HG03066 (cell line): ENCODE results near the gene SMCHD1.
"Not testable (repeated sequence)": the region's sequence is repeated elsewhere in the genome, so short reads cannot be mapped to it uniquely, and the experiment has no call there.

Source experiments
- ATAC-seq: cut with Tn5 transposase; IDR thresholded peaks from one replicate; pipeline ENCODE4 v1.9.1; 2021; ENCODE audit warnings: low read depth; ENCODE audit not compliant: unreplicated experiment

Gene SMCHD1

GRCh38 chr18:2808640-2809039 lies 153.1 kb downstream of the SMCHD1 start:
- ATAC-seq, result not testable (repeated sequence)

GRCh38 chr18:2809666-2810183 lies 154.2 kb downstream of the SMCHD1 start:
- not testable (repeated sequence) for ATAC-seq

GRCh38 chr18:2811416-2811815 lies 155.9 kb downstream of the SMCHD1 start:
- ATAC-seq, result no peak

- ATAC-seq, result no peak
Measured at GRCh38 chr18:2814928-2815327, 159.4 kb downstream of the SMCHD1 start.

GRCh38 chr18:2818281-2818680 lies 162.8 kb downstream of the SMCHD1 start:
- ATAC-seq, result no peak

- ATAC-seq, result no peak
Measured at GRCh38 chr18:2821695-2822094, 166.2 kb downstream of the SMCHD1 start.

- ATAC-seq, result no peak
Measured at GRCh38 chr18:2822213-2822921, 166.8 kb downstream of the SMCHD1 start.

GRCh38 chr18:2823202-2823601 lies 167.7 kb downstream of the SMCHD1 start:
- ATAC-seq, result no peak

GRCh38 chr18:2823966-2824365 lies 168.4 kb downstream of the SMCHD1 start:
- no peak for ATAC-seq

GRCh38 chr18:2824865-2825264 lies 169.3 kb downstream of the SMCHD1 start:
- no peak for ATAC-seq

- no peak for ATAC-seq
Measured at GRCh38 chr18:2825613-2826175, 170.2 kb downstream of the SMCHD1 start.

- ATAC-seq, result no peak
Measured at GRCh38 chr18:2826581-2826980, 171.1 kb downstream of the SMCHD1 start.

- no peak for ATAC-seq
Measured at GRCh38 chr18:2827061-2827460, 171.5 kb downstream of the SMCHD1 start.

- ATAC-seq, result not testable (repeated sequence)
Measured at GRCh38 chr18:2836118-2836517, 180.6 kb downstream of the SMCHD1 start.

- not testable (repeated sequence) for ATAC-seq
Measured at GRCh38 chr18:2837290-2837689, 181.8 kb downstream of the SMCHD1 start.

- ATAC-seq, result no peak
Measured at GRCh38 chr18:2839202-2839601, 183.7 kb downstream of the SMCHD1 start.

GRCh38 chr18:2840521-2840920 lies 185.0 kb downstream of the SMCHD1 start:
- ATAC-seq, result no peak

- no peak for ATAC-seq
Measured at GRCh38 chr18:2843146-2843545, 187.6 kb downstream of the SMCHD1 start.

- no peak for ATAC-seq
Measured at GRCh38 chr18:2845172-2845571, 189.6 kb downstream of the SMCHD1 start.

GRCh38 chr18:2846636-2847316 lies 191.2 kb downstream of the SMCHD1 start, which contains the start of gene EMILIN2:
Gene EMILIN2, plus strand, starts transcription at chr18:2847006. Its CDS starts 183 bp downstream, at chr18:2847189.
- ATAC-seq, result peak; percentile 34
